T47D (cell line): ENCODE measurements around the gene LILRA2.

Source experiments
- DNase-seq, 2 experiments: peaks; one replicate each; pipeline versions ENCODE4 v3.0.0 to v3.0.0-alpha.2; 2011 to 2012; ENCODE audit warnings: low read depth in 1 of 2, low spot score in 1 of 2
- JUND ChIP-seq: IDR thresholded peaks from 2 replicates; pipeline ENCODE4 v1.6.1; 2012; ENCODE audit warnings: low read depth
- in situ Hi-C: cut with HindIII; loops from 2 replicates; pipeline ENCODE4 v1.10.0; 2016; ENCODE audit warnings: low sequenced_read_pairs, low pct_unique_long_range_greater_than_20kb

LILRA2 gene

GRCh38 chr19:54573330-54573872, at the start of gene LILRA2:
TSS of gene LILRA2 (plus strand) at chr19:54573790. CDS start at chr19:54573879, 89 bp downstream.
- in situ Hi-C loops, result no loop called here
- TF ChIP-seq JUND, result no peak
- no peak for DNase-seq

- in situ Hi-C loops, result no loop called here
- no peak for DNase-seq
- TF ChIP-seq JUND, result no peak
Measured at GRCh38 chr19:54525636-54526035, 48.0 kb upstream of the LILRA2 start.

- no peak for TF ChIP-seq JUND
- peak in 1 of 2 experiments; percentile 10 for DNase-seq
- in situ Hi-C loops, result no loop called here
Measured at GRCh38 chr19:54526972-54527371, 46.6 kb upstream of the LILRA2 start.

GRCh38 chr19:54530866-54531265, 42.7 kb upstream of the LILRA2 start:
- no peak for TF ChIP-seq JUND
- DNase-seq, result no peak
- in situ Hi-C loops, result no loop called here

- in situ Hi-C loops, result no loop called here
- no peak for DNase-seq
- no peak for TF ChIP-seq JUND
Measured at GRCh38 chr19:54532528-54532927, 41.1 kb upstream of the LILRA2 start.

GRCh38 chr19:54533476-54533875, 40.1 kb upstream of the LILRA2 start:
- in situ Hi-C loops, result no loop called here
- no peak for DNase-seq
- TF ChIP-seq JUND, result no peak

GRCh38 chr19:54534156-54534555, 39.4 kb upstream of the LILRA2 start:
- in situ Hi-C loops, result no loop called here
- no peak for DNase-seq
- TF ChIP-seq JUND, result no peak

GRCh38 chr19:54535601-54536000, 38.0 kb upstream of the LILRA2 start:
- in situ Hi-C loops, result no loop called here
- no peak for DNase-seq
- TF ChIP-seq JUND, result no peak

GRCh38 chr19:54536956-54537355, 36.6 kb upstream of the LILRA2 start:
- in situ Hi-C loops, result no loop called here
- DNase-seq, result no peak
- TF ChIP-seq JUND, result no peak

GRCh38 chr19:54541712-54542111, 31.9 kb upstream of the LILRA2 start:
- no peak for DNase-seq
- in situ Hi-C loops, result no loop called here
- no peak for TF ChIP-seq JUND

GRCh38 chr19:54548806-54549205, 24.8 kb upstream of the LILRA2 start:
- in situ Hi-C loops, result no loop called here
- DNase-seq, result no peak
- no peak for TF ChIP-seq JUND

- no peak for TF ChIP-seq JUND
- no peak for DNase-seq
- in situ Hi-C loops, result no loop called here
Measured at GRCh38 chr19:54549224-54549623, 24.4 kb upstream of the LILRA2 start.

GRCh38 chr19:54551293-54551692, 22.3 kb upstream of the LILRA2 start:
- no peak for DNase-seq
- in situ Hi-C loops, result no loop called here
- TF ChIP-seq JUND, result no peak
